Choroid plexus epithelial cell (primary cell): ENCODE results near the gene UBC.
"Not testable (repeated sequence)": the region's sequence is repeated elsewhere in the genome, so short reads cannot be mapped to it uniquely, and the experiment has no call there.

Source experiments
- DNase-seq: peaks from one replicate; pipeline ENCODE4 v3.0.0-alpha.2; 2010; ENCODE audit warnings: low read depth
- H3K4me3 ChIP-seq: 2 replicates; pipeline ENCODE4 v1.5.1; 2011; ENCODE audit warnings: low read depth, mild to moderate bottlenecking, control low read depth, low read length, moderate library complexity
- TF ChIP-seq, protein P1 (sequence below): conservative IDR thresholded peaks from 2 replicates; pipeline ENCODE4 v1.5.1; 2011; ENCODE audit warnings: low read depth, mild to moderate bottlenecking, control low read depth, inconsistent platforms, low read length, moderate library complexity

Gene UBC

DNA sequence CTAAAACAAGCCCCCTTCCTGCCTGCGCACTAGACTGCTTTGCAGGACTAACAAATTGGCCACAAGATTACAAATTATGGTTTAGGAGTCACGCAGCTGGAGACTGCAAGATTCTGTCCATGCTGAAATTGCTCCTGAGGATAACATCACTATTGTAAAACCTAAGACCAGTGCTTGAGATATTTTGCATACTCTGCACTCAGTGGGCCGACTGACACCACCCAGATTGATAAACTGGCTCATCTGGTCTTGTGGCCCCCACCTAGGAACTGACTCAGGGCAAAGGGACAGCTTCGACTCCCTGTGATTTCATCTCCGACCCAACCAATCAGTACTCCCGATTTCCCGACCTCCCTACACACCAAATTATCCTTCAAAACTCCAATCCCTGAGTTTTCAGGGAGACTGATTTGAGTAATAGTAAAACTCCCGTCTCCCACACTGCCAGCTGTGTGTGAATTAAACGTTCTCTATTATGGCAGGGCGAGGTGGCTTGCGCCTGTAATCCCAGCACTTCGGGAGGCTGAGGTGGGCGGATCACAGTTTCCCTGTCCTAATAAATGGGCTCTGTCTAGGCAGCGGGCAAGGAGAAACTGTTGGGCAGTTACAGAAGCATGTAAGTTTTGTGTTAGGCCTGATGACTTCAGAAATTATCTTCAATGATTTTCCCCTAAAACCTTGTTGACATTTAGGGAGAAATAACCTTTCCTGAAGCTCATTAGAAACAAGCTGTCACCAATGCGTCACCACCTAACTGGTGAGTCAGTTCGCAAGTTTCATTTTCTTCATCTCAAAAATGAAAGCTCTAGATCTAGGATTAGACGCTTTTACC, 5.3 kb upstream of the UBC start:
- peak; percentile 44 for DNase-seq
- H3K4me3 ChIP-seq, result no peak overlapping the region
- TF ChIP-seq, protein P1, sequence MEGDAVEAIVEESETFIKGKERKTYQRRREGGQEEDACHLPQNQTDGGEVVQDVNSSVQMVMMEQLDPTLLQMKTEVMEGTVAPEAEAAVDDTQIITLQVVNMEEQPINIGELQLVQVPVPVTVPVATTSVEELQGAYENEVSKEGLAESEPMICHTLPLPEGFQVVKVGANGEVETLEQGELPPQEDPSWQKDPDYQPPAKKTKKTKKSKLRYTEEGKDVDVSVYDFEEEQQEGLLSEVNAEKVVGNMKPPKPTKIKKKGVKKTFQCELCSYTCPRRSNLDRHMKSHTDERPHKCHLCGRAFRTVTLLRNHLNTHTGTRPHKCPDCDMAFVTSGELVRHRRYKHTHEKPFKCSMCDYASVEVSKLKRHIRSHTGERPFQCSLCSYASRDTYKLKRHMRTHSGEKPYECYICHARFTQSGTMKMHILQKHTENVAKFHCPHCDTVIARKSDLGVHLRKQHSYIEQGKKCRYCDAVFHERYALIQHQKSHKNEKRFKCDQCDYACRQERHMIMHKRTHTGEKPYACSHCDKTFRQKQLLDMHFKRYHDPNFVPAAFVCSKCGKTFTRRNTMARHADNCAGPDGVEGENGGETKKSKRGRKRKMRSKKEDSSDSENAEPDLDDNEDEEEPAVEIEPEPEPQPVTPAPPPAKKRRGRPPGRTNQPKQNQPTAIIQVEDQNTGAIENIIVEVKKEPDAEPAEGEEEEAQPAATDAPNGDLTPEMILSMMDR, result no peak

DNA sequence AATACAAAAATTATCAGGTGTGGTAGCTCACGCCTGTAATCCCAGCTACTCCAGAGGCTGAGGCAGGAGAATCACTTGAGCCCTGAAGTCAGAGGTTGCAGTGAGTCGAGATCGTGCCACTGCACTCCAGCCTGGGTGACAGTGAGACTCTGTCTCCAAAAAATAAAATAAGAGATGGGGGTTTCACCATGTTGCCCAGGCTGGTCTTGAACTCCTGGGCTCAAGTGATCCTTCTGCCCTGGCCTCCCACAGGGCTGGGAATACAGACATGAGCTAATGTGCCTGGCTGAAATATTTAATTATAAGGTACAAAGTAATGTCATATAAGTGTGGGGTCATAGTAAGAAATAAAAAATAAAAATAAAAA, 4.2 kb upstream of the UBC start:
- not testable (repeated sequence) for H3K4me3 ChIP-seq, DNase-seq

DNA sequence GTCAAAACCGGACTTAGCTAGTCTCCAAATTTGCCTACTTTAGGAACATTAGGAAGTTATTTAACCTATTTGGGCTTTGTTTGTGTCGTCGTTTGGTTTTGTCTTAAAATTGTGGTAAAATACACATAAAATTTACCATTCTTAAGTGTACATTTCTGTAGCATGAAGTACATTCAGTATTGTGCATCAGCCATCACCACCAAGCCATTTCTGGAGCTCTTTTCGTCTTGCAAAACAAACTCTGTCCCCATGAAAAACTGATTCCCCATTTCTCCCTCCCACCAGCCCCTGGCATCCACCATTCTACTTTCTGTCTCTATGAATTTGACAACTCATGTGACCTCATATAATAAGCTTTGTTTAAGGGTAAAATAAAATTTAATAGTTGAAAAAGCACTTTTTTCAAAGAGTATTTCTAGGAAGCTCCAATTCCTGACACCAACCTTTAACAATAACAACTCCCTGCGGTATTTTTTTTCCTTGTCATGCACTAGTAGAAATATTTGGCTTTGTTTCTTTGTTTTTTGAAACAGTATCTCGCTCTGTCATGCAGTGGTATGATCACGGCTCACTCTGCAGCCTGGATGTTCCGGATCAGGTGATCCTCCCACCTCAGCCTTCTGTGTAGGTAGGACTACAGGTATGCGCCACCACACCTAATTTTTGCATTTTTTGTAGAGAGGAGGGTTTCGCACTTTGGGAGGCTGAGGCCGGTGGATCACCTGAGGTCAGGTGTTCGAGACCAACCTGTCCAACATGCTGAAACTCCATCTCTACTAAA, 3.6 kb upstream of the UBC start:
- H3K4me3 ChIP-seq, result peak overlapping the region; percentile 26
- DNase-seq, result peak; percentile 60
- TF ChIP-seq, protein P1, result no peak

DNA sequence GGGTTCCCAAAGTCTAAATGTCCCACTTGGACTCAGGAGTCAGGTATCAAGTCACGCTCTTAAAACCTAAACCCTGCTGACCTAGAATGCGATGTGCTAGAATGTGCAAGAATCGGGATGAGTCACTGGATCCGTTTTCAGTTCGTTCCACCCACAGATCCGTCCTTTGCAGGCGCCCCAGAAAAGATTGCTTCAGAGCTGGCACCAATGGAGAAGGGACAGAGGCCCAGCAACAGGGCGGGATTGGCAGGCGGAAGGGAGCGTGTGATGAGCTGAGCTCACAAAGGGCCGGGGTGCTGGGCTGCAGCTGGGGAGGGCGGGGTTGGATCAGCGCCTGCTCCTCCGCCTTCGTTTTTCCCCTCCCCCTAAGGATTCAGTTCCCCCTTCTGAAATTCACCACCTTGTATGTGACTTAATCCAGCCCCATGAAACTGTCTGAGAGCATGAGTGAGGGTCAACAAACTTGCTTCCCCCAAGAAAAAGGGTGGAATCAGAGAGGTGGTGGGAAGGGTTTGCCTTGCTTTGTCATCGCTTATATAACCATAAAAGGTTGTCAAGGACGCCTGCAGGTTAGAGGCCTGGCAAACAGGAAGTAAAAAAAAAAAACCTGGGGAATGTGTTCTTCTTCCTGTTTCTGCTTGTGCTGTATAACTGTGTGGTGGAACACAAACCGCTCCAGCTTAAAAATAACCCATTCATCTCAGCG, 2.8 kb upstream of the UBC start:
- TF ChIP-seq, protein P1, result no peak
- peak; percentile 100 for DNase-seq
- peak overlapping the region; percentile 26 for H3K4me3 ChIP-seq

DNA sequence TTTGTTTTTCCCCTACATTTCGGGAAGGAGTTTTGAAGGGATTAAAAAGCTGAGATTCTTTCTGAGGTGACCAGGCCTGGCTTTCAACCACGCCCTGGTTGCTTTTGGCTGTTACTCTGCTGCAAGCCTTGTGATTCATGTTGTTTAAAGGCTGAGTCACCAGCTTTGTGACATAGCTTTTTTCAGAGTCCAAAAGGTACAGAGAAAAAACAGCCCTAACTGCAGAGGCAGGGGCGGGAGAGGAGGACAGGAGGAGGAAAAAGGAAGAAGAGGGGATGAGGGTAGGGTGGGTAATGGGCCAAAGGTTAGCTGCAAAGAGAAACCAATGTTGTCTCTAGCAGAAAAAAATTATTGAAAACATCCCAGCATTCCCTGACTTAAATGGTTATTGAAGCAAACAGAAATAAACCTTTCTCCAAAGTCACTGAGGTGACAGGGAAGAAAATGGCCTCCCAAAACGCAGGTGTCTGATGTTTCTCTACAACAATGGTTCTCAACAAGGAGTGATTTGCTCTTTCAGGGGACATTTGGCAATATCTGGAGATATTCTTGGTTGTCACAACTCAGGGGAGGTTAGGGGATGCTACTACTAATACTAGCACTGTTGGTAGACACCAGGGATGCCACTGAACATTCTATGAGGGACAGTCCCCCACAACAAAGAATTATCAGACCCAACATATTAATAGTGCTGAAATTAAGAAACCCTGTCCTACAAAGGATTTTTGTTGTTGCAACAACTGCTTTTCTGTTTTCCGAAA, 2.1 kb upstream of the UBC start:
- DNase-seq, result peak; percentile 94
- peak overlapping the region; percentile 12 for H3K4me3 ChIP-seq
- TF ChIP-seq, protein P1, result no peak

DNA sequence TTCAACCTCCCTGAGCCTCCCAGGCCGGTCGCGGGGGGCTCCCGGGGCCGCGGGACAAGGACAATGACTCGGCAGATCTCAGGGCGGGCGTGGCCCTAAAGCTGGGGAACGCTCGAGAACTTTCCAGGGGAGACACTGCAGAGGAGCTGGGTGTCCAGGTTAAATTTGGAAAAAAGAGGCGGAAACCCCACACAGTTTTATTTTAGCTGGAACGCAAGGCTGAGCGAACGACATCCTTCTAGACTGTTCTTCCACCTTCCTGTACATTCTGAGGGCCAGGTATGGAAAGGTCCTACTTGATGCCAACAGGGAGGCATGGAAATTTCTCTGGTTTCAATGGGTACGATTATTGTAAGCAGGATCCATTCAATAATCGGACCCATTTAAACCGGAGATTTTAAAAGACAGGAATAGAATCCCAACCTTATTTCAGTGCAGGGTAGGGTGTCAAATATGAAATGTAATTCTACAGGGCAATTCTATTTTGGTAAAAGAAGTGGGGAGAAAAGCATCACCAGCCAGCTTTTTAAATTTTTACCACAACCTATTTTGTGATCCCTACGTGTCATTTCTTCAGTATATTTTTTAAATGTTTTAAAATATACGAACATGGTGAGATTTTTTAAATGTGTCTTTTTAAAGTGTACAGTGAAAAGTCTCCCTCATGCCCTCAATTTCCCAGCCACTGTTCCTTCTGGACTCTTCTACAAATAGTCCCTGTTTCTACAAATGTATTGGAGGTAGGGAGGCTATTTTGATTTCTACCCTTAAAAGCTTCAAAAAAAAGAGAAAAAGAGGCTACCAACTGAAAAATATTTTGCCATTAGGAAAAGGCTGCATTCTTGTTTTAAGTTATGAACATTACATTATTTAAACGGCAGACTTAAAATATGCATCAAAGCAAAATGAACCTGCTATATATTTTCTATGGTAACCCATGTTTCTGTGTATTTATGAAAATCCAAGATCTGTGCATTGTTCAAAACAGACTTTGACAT, 1.1 kb upstream of the UBC start:
- TF ChIP-seq, protein P1, result no peak
- peak overlapping the region; percentile 98 for H3K4me3 ChIP-seq
- DNase-seq, result peak; percentile 43
